Upper lobe of left lung (tissue), 4 donors: ENCODE results near the gene DIP2C.

Experiments
- EP300 ChIP-seq, 4 donors: sonication (generic); formaldehyde crosslinking; IDR thresholded peaks; one replicate each; pipeline ENCODE4 v1.5.1; 2017; ENCODE audit warnings: antibody characterized with exemption in 4 of 4, control low read depth in 2 of 4
- POLR2A ChIP-seq, 4 donors: fragments of 450-650 bp; IDR thresholded peaks; one replicate each; pipeline ENCODE4 v1.5.1; 2016 to 2017; ENCODE audit warnings: antibody characterized with exemption in 4 of 4, mild to moderate bottlenecking in 2 of 4
- TF ChIP-seq, protein P1 (sequence below), 6 experiments: fragments of 450-650 bp in 4 of 6; fragments of 200-600 bp in 2 of 6; sonication (generic) in 2 of 6; IDR thresholded peaks; one replicate each; pipeline ENCODE4 v1.5.1; 2016 to 2019; ENCODE audit warnings: antibody characterized with exemption in 6 of 6

DNA sequence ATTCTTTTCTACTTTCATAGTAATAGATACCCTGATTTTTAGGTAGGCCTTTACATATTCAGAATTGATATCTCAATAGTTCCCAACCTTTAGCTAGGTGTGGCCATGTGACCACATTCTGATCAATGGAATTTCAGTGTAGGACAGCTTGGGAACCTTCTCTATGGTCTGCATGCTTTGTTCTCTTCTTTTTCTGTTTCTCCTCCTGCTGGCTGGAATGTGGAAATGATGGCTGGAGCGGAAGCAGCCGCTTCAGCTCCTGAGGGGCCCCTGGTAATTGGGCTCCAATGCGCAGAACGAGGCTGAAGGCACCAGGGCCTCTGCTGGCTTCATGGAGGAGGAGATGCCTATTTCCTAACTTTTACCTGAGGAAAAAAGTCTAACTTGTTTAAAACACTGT lies 401.7 kb downstream of the DIP2C start:
- TF ChIP-seq, protein P1, sequence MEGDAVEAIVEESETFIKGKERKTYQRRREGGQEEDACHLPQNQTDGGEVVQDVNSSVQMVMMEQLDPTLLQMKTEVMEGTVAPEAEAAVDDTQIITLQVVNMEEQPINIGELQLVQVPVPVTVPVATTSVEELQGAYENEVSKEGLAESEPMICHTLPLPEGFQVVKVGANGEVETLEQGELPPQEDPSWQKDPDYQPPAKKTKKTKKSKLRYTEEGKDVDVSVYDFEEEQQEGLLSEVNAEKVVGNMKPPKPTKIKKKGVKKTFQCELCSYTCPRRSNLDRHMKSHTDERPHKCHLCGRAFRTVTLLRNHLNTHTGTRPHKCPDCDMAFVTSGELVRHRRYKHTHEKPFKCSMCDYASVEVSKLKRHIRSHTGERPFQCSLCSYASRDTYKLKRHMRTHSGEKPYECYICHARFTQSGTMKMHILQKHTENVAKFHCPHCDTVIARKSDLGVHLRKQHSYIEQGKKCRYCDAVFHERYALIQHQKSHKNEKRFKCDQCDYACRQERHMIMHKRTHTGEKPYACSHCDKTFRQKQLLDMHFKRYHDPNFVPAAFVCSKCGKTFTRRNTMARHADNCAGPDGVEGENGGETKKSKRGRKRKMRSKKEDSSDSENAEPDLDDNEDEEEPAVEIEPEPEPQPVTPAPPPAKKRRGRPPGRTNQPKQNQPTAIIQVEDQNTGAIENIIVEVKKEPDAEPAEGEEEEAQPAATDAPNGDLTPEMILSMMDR (IDR thresholded peaks at IDR 0.05), result no peak
- TF ChIP-seq EP300 (IDR thresholded peaks at IDR 0.05) (no peak), POLR2A (IDR thresholded peaks at IDR 0.05) (no peak)
